ENCODE measurements around the gene RABGAP1L. TPM values are rescaled to one million over a fixed set of nuclear protein-coding genes. Genes with fewer than 3 reads are reported as not detected.

RABGAP1L gene
- polyA plus RNA-seq, 3 donors: 35.2 to 75.3 (median 63.3) TPM

DNA sequence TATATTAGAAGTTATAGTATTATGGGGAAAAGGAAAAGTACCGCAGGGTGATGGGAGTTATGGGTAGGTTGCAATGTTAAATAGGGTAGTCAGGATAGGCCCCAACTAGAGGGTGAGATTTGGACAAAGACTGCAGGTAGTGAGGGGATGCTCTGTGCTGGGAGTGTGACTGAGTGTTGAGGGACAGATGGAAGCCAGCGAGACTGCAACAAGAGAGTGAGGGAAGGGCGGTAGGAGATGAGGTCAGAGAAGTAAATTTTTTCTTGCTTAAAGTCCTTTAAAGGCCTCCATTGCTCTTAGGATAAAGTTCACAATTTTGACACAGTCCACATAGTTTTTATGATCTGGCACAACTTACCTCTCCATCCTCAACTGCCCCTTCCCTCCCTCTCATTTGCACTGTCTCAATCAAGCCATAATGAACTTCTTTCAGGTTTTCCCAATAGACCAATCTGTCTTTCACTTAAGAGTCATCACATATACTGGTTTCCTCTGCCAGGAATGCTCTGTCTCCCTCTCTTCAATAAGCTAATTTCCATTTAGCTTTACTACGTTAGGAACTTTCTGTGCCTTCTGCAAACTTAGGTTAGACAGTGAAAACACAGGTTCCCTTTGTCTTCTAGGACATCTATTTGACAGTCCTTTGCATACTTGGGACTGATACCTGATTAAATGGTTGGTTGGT lies 602.7 kb downstream of the RABGAP1L start:
- intact Hi-C loops (cut with micrococcal nuclease): no loop called here
- H3K4me3 Mint-ChIP-seq: no peak overlapping the region
- H3K36me3 ChIP-seq (replicated peaks in 1 of 2; ENCODE audit: control insufficient read depth in 1 of 2, insufficient read depth in 2 of 2, low read length in 2 of 2): no peaks in the 10 kb centered on the region
- 92% methylated on average over 1 of the region's 4 CpGs for WGBS (ENCODE audit: insufficient coverage)
- H3K79me2 ChIP-seq (ENCODE audit: insufficient read depth, low read length): no peaks in the 10 kb centered on the region
- H2AFZ ChIP-seq (ENCODE audit: insufficient read depth, low read depth, low read length, poor library complexity, severe bottlenecking): no peak overlapping the region
- DNase-seq: no peak
- H3K9me3 Mint-ChIP-seq: no peaks in the 10 kb centered on the region
- no peaks in the 10 kb centered on the region for H3K4me1 ChIP-seq (ENCODE audit: control insufficient read depth in 1 of 2, insufficient read depth in 2 of 2, low read length in 2 of 2)
- TF ChIP-seq, protein P1, sequence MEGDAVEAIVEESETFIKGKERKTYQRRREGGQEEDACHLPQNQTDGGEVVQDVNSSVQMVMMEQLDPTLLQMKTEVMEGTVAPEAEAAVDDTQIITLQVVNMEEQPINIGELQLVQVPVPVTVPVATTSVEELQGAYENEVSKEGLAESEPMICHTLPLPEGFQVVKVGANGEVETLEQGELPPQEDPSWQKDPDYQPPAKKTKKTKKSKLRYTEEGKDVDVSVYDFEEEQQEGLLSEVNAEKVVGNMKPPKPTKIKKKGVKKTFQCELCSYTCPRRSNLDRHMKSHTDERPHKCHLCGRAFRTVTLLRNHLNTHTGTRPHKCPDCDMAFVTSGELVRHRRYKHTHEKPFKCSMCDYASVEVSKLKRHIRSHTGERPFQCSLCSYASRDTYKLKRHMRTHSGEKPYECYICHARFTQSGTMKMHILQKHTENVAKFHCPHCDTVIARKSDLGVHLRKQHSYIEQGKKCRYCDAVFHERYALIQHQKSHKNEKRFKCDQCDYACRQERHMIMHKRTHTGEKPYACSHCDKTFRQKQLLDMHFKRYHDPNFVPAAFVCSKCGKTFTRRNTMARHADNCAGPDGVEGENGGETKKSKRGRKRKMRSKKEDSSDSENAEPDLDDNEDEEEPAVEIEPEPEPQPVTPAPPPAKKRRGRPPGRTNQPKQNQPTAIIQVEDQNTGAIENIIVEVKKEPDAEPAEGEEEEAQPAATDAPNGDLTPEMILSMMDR (IDR thresholded peaks at IDR 0.05): no peak
- no peak overlapping the region for H3K9ac ChIP-seq (ENCODE audit: insufficient read depth, low read length, poor library complexity, severe bottlenecking)
- H3K9me3 ChIP-seq (replicated peaks in 1 of 2; ENCODE audit: control insufficient read depth in 1 of 2, insufficient read depth in 1 of 2, low read length in 2 of 2): no peaks in the 10 kb centered on the region
- H3K36me3 Mint-ChIP-seq: no peaks in the 10 kb centered on the region
- H3K27ac Mint-ChIP-seq: no peak overlapping the region
- no peaks in the 10 kb centered on the region for H3K4me1 Mint-ChIP-seq
- no peaks in the 10 kb centered on the region for H3K27me3 ChIP-seq (ENCODE audit: control insufficient read depth in 2 of 2, insufficient read depth in 2 of 2, low read length in 2 of 2)
- no peak overlapping the region for H3K4me3 ChIP-seq (replicated peaks in 1 of 3; ENCODE audit: low read depth in 2 of 3, low read length in 3 of 3)
- H3K4me2 ChIP-seq (replicated peaks; ENCODE audit: extremely low read depth, low read length, poor library complexity, severe bottlenecking): no peak overlapping the region
- no peak overlapping the region for H3K27ac ChIP-seq (ENCODE audit: low read depth in 1 of 2, low read length in 2 of 2)
- no peaks in the 10 kb centered on the region for H3K27me3 Mint-ChIP-seq (ENCODE audit: low read depth in 3 of 3)
- no peaks in the 10 kb centered on the region for H4K20me1 ChIP-seq (ENCODE audit: insufficient read depth, low read length)

DNA sequence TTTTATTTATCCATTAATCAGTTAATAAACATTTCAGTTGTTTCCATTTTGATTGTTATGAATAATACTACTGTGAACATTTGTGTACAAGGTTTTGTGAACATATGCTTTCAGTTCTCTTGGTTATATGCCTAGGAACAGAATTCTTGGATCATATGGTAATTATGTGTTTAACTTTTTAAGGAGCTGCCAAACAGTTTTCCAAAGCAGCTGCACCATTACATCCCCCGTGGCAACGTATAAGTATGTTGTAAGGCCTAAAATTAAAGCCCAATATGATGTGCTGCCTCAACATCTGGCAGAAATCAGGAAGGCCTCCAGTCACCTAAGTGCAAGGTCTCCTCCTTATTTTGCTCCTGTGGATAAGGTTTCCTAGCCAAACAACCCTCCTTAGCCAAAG lies 604.9 kb downstream of the RABGAP1L start:
- peak overlapping the region in 1 of 7 donors; percentile 33 for H3K27ac Mint-ChIP-seq
- Histone ChIP-seq H3K9me3 (replicated peaks in 1 of 2; ENCODE audit: control insufficient read depth in 1 of 2, insufficient read depth in 1 of 2, low read length in 2 of 2) (no peaks in the 10 kb centered on the region), H3K9ac (ENCODE audit: insufficient read depth, low read length, poor library complexity, severe bottlenecking) (no peak overlapping the region), H2AFZ (ENCODE audit: insufficient read depth, low read depth, low read length, poor library complexity, severe bottlenecking) (no peak overlapping the region), H3K4me2 (replicated peaks; ENCODE audit: extremely low read depth, low read length, poor library complexity, severe bottlenecking) (no peak overlapping the region), H3K4me3 (replicated peaks in 1 of 3; ENCODE audit: low read depth in 2 of 3, low read length in 3 of 3) (no peak overlapping the region), H4K20me1 (ENCODE audit: insufficient read depth, low read length) (no peaks in the 10 kb centered on the region), H3K36me3 (replicated peaks in 1 of 2; ENCODE audit: control insufficient read depth in 1 of 2, insufficient read depth in 2 of 2, low read length in 2 of 2) (no peaks in the 10 kb centered on the region), H3K79me2 (ENCODE audit: insufficient read depth, low read length) (no peaks in the 10 kb centered on the region), H3K27me3 (ENCODE audit: control insufficient read depth in 2 of 2, insufficient read depth in 2 of 2, low read length in 2 of 2) (no peaks in the 10 kb centered on the region), H3K27ac (ENCODE audit: low read depth in 1 of 2, low read length in 2 of 2) (no peak overlapping the region), H3K4me1 (ENCODE audit: control insufficient read depth in 1 of 2, insufficient read depth in 2 of 2, low read length in 2 of 2) (no peaks in the 10 kb centered on the region)
- DNase-seq: no peak
- TF ChIP-seq, protein P1 (IDR thresholded peaks at IDR 0.05): no peak
- no peaks in the 10 kb centered on the region for H3K36me3 Mint-ChIP-seq
- H3K9me3 Mint-ChIP-seq: peaks cover 0 to 2% (median 0%) of the 10 kb centered on the region in 7 donors
- intact Hi-C loops (cut with micrococcal nuclease): no loop called here
- H3K4me1 Mint-ChIP-seq: no peaks in the 10 kb centered on the region
- H3K4me3 Mint-ChIP-seq: no peak overlapping the region
- H3K27me3 Mint-ChIP-seq (ENCODE audit: low read depth in 3 of 3): no peaks in the 10 kb centered on the region
- 100% methylated on average over 1 of the region's 2 CpGs for WGBS (ENCODE audit: insufficient coverage)

Data from CD14-positive monocyte (primary cell).